Measurements from ENCODE around the gene AGBL3.

AGBL3 gene

DNA sequence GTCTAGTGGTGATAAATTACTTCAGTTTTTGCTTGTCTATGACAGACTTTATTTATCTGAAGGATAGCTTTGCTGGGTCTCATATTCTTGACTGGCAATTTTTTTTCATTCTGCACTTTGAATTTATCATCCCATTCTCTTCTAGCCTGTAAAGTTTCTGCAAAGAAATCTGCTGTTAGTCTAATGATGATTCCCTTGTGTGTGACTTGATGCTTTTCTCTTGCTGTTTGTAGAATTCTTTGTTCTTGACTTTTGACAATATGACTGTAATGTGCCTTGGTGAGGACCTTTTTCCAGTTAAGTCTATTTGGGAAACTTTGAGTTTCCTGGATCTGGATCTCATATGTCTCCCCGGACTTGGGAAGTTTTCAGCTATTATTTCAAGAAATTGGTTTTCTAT, 102.3 kb downstream of the AGBL3 start:
- no peak for DNase-seq (ENCODE audit: low read depth)
- TF ChIP-seq, protein P1, sequence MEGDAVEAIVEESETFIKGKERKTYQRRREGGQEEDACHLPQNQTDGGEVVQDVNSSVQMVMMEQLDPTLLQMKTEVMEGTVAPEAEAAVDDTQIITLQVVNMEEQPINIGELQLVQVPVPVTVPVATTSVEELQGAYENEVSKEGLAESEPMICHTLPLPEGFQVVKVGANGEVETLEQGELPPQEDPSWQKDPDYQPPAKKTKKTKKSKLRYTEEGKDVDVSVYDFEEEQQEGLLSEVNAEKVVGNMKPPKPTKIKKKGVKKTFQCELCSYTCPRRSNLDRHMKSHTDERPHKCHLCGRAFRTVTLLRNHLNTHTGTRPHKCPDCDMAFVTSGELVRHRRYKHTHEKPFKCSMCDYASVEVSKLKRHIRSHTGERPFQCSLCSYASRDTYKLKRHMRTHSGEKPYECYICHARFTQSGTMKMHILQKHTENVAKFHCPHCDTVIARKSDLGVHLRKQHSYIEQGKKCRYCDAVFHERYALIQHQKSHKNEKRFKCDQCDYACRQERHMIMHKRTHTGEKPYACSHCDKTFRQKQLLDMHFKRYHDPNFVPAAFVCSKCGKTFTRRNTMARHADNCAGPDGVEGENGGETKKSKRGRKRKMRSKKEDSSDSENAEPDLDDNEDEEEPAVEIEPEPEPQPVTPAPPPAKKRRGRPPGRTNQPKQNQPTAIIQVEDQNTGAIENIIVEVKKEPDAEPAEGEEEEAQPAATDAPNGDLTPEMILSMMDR (IDR thresholded peaks at IDR 0.05; ENCODE audit: insufficient read depth, low read depth, low read length, missing control alignments): no peak
- H3K4me3 ChIP-seq (ENCODE audit: low read depth, low read length): no peak overlapping the region

DNA sequence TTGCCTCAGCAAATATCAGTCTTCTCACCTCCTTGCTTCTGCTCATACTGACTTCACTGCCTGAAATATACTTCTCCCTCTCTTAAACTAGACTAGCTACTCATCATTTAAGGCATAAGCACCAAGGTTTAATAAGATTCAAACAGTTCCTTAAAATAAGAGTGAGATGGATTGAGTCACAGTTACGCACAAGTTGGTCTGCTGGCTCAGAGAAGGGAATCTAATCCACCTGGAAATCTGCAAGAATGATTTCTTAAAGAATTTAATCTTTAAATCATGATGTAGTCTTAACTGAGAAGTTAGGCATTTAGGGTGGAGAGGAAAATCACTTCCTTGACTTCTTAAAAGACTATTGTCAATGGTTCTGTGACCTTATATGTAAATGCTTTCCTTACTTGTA, 105.4 kb downstream of the AGBL3 start:
- no peak overlapping the region for H3K4me3 ChIP-seq (ENCODE audit: low read depth, low read length)
- no peak for DNase-seq (ENCODE audit: low read depth)

DNA sequence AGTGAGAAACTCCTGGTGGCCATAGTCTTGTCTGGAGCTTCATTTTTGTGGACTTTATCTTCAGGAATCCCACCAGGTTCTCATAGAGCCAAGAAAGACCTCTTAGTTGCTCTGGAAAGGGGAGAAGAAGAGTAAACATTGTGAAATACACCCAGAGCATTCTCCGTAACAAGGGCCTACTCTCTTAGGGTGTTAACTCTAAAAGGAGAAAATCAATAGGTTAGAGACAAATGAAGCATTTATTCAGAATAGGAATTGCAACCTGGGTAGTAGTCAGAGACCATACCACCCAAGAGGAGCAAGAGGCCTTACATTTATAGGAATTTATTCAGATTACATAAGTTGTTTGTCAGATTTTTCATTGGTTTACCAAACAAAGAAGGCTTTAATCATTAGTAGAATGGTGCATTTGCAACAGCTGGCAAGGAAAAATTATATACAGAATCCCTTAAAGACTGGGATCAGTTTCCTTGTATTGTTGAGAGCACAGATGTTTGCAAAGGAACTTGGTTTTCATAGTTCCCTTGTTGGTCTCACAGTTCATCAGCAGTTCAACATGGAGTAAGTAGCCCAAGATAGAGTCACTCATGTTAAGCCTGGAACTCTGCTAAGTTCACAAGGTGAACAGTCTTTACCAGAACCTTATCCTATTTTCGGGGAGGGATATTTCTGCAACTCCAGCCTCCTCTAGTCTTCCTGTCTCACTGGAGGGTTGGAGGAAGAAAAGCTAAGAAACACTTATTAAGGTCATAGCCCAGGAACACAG, 108.3 kb downstream of the AGBL3 start:
- no peak for DNase-seq (ENCODE audit: low read depth)
- no peak overlapping the region for H3K4me3 ChIP-seq (ENCODE audit: low read depth, low read length)
- TF ChIP-seq, protein P1 (IDR thresholded peaks at IDR 0.05; ENCODE audit: insufficient read depth, low read depth, low read length, missing control alignments): no peak

More for the DNA sequence above, 105.4 kb downstream of the AGBL3 start:
- TF ChIP-seq, protein P1 (IDR thresholded peaks at IDR 0.05; ENCODE audit: insufficient read depth, low read depth, low read length, missing control alignments): no peak

DNA sequence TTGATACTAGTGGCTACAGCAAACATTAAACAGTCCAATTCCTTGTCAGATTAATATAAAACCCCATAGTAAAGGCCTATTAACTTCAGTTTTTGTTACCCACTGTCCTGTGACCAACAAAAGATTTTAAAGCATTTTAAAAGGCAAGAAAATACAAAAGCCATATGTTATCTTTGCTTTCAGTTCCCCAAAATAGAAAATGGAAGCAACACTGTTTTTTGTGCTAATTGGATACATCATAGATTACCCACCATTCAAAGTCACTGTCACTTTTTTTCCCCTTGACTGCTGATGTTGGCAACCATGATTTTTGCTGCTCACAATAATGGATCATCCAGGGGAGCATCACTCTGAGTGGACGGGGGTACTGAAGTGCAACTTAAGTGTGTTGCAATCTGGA, 109.1 kb downstream of the AGBL3 start:
- DNase-seq (ENCODE audit: low read depth): no peak
- no peak overlapping the region for H3K4me3 ChIP-seq (ENCODE audit: low read depth, low read length)
- TF ChIP-seq, protein P1 (IDR thresholded peaks at IDR 0.05; ENCODE audit: insufficient read depth, low read depth, low read length, missing control alignments): no peak

DNA sequence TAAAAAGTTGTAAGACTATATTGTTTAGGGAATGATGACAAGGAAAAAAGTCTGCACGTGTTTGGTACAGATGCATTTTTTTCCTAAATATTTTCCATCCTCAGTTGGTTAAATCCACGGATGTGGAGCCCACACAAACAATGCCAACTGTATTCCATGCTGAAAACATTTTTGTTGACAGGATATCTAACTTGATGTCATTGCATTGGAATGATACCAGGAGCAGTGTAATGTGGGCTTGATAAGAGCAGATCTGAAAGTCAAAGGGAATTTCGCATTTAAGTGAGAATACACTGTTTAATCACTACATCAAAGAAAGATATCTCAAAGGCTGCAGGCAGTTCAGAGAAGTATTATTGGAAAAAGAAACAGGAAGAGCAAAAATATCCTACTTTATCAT, 112.1 kb downstream of the AGBL3 start:
- H3K4me3 ChIP-seq (ENCODE audit: low read depth, low read length): no peak overlapping the region
- DNase-seq (ENCODE audit: low read depth): no peak
- TF ChIP-seq, protein P1 (IDR thresholded peaks at IDR 0.05; ENCODE audit: insufficient read depth, low read depth, low read length, missing control alignments): no peak

DNA sequence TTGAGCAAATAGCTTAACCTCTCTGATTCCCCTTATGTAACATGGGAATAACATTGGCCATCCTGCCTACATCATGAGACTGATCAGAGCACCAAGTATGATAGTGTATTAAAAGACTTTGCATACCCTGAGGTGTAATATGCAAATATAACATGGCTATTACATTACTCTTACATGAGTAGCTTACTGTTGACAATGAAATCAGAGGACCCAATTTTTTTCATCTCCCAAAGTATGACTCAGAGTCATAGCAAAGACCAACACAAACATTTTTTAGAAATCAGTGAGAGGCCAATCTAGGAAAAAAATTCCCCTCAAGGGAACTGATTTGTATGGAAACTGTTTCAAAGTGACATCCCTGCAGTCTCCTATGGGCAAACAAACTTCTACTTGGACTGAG, 114.5 kb downstream of the AGBL3 start:
- no peak for DNase-seq (ENCODE audit: low read depth)
- no peak overlapping the region for H3K4me3 ChIP-seq (ENCODE audit: low read depth, low read length)
- TF ChIP-seq, protein P1 (IDR thresholded peaks at IDR 0.05; ENCODE audit: insufficient read depth, low read depth, low read length, missing control alignments): no peak

DNA sequence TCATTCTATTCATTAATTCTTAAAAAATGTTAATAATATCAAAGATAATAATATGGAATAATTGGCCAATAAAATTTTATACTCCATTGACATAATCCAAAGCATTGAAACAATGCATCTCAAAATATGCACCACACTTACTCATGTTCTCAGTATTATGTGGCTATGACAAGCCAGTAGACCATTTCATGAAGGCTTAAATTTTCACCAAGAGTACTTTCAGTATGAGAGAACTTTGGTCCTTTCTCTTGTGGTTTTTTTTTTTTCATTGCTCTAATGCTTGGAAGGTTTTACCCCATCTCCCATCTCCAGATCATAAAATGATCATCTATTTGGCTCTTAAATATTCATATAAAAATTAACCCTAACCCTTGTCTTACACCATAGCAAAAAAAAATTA, 116.1 kb downstream of the AGBL3 start:
- TF ChIP-seq, protein P1 (IDR thresholded peaks at IDR 0.05; ENCODE audit: insufficient read depth, low read depth, low read length, missing control alignments): no peak
- DNase-seq (ENCODE audit: low read depth): peak; percentile 59
- no peak overlapping the region for H3K4me3 ChIP-seq (ENCODE audit: low read depth, low read length)

Measured in GM12865 (cell line).